GM12878 (cell line): ENCODE data around the gene C10orf143. TPM values are rescaled to one million over a fixed set of nuclear protein-coding genes. Genes with fewer than 3 reads are reported as not detected.

ENCODE experiments used
- ATAC-seq: fragments of 200-7000 bp; cut with Tn5 transposase; 3 replicates; pipeline ENCODE4 v1.9.1; 2020; ENCODE audit warnings: mild to moderate bottlenecking, moderate library complexity
- BruUV-seq: library from RNA; stranded (reverse); fragments of 400-500 nt; replicated peaks from 2 replicates; lab custom pipeline; 2021; lab: Mats Ljungman, UMichigan
- CTCF ChIA-PET: fragments of 300-600 bp; sonication (Branson Sonifier 250); formaldehyde crosslinking; extraction: SDS; loops from one replicate; lab custom pipeline; 2021; ENCODE audit warnings: inconsistent platforms; lab: Yijun Ruan, JAX
- POLR2A ChIA-PET: fragments of 350-600 bp; formaldehyde crosslinking; extraction: SDS; loops from one replicate; lab custom pipeline; 2021; ENCODE audit warnings: inconsistent platforms; lab: Charles Lee
- RAD21 ChIA-PET: fragments of 300-600 bp; sonication (Branson Sonifier 250); formaldehyde crosslinking; loops from one replicate; lab custom pipeline; 2023; ENCODE audit warnings: antibody characterized with exemption; ENCODE audit not compliant: unreplicated experiment; lab: Charles Lee
- SMC1A ChIA-PET: fragments of 300-600 bp; sonication (Branson Sonifier 250); formaldehyde crosslinking; loops from one replicate; lab custom pipeline; 2023; ENCODE audit not compliant: unreplicated experiment, uncharacterized antibody; lab: Charles Lee
- DNase-seq: peaks from one replicate; pipeline ENCODE4 v3.0.0-alpha.2; 2011; ENCODE audit warnings: low read depth, low spot score
- FAIRE-seq: peaks from 3 replicates; lab custom pipeline; 2011; peaks lifted over from hg19 to GRCh38; lab: Jason Lieb, UNC
- H2AFZ ChIP-seq: 2 replicates; pipeline ENCODE4 v1.6.0; 2011; ENCODE audit warnings: low read depth, low read length, control low read depth; ENCODE audit not compliant: control insufficient read depth
- H3K27ac ChIP-seq: 2 replicates; pipeline ENCODE4 v1.5.1; 2011; ENCODE audit warnings: control low read depth; ENCODE audit not compliant: control insufficient read depth, insufficient read depth
- H3K27me3 ChIP-seq, 2 experiments: replicated peaks in 1 of 2; 2 replicates each; pipeline versions ENCODE4 v1.6.0 to v1.6.1; 2011; ENCODE audit warnings: low read length in 1 of 2; ENCODE audit not compliant: control insufficient read depth in 2 of 2, insufficient read depth in 2 of 2
- H3K36me3 ChIP-seq, 2 experiments: 2 replicates each; pipeline ENCODE4 v1.5.1; 2011; ENCODE audit warnings: low read length in 1 of 2; ENCODE audit not compliant: control insufficient read depth in 2 of 2, insufficient read depth in 2 of 2
- H3K4me1 ChIP-seq: 2 replicates; pipeline ENCODE4 v1.6.1; 2011; ENCODE audit warnings: mild to moderate bottlenecking, low read length, moderate library complexity, mixed read lengths; ENCODE audit not compliant: control insufficient read depth, insufficient read depth
- H3K4me2 ChIP-seq: 2 replicates; pipeline ENCODE4 v1.6.0; 2011; ENCODE audit warnings: control low read depth; ENCODE audit not compliant: control insufficient read depth, insufficient read depth
- H3K4me3 ChIP-seq: fragments of 200-600 bp; sonication (generic); 2 replicates; pipeline ENCODE4 v1.5.1; 2016
- H3K79me2 ChIP-seq: 2 replicates; pipeline ENCODE4 v1.6.0; 2011; ENCODE audit warnings: low read length; ENCODE audit not compliant: control insufficient read depth, insufficient read depth
- H3K9ac ChIP-seq: 2 replicates; pipeline ENCODE4 v1.8.0; 2011; ENCODE audit warnings: low read length, control low read depth, mixed read lengths; ENCODE audit not compliant: control insufficient read depth, insufficient read depth
- H3K9me3 ChIP-seq: replicated peaks from 3 replicates; pipeline ENCODE4 v1.5.1; 2011; ENCODE audit warnings: mild to moderate bottlenecking, low read length; ENCODE audit not compliant: control insufficient read depth, insufficient read depth
- H4K20me1 ChIP-seq: 2 replicates; pipeline ENCODE4 v1.6.0; 2011; ENCODE audit not compliant: control insufficient read depth, insufficient read depth
- CHD2 ChIP-seq: IDR thresholded peaks from 2 replicates; pipeline ENCODE4 v1.6.1; 2011; ENCODE audit warnings: low read depth, low read length, improper control_type of control experiment, borderline replicate concordance
- MEF2B ChIP-seq: fragments of 450-650 bp; IDR thresholded peaks from 2 replicates; pipeline ENCODE4 v1.6.1; 2018; ENCODE audit warnings: mild to moderate bottlenecking, moderate library complexity; ENCODE audit not compliant: partially characterized antibody, poor library complexity, severe bottlenecking
- NBN ChIP-seq: fragments of 450-650 bp; IDR thresholded peaks from 2 replicates; pipeline ENCODE4 v1.6.1; 2016
- RAD51 ChIP-seq: fragments of 450-650 bp; IDR thresholded peaks from 2 replicates; pipeline ENCODE4 v1.6.1; 2016; ENCODE audit warnings: moderate library complexity, mild to moderate bottlenecking, inconsistent platforms
- RB1 ChIP-seq: fragments of 450-650 bp; formaldehyde crosslinking; IDR thresholded peaks from 2 replicates; pipeline ENCODE4 v1.6.1; 2017; ENCODE audit warnings: mild to moderate bottlenecking, borderline replicate concordance
- ZSCAN29 ChIP-seq: fragments of 450-650 bp; IDR thresholded peaks from 2 replicates; pipeline ENCODE4 v1.6.1; 2017; ENCODE audit warnings: mild to moderate bottlenecking, moderate library complexity
- WGBS: methylation state at CpG from one replicate; pipeline ENCODE4 v1.1.6; 2016; ENCODE audit warnings: low lambda C conversion rate; ENCODE audit not compliant: insufficient replicate concordance, insufficient coverage; ENCODE audit errors: missing lambda C conversion rate; 5-methylcytosine and 5-hydroxymethylcytosine counted together
- in situ Hi-C: fragments of 300-500 bp; cut with MboI; formaldehyde crosslinking; loops from 9 replicates; pipeline ENCODE4 v1.14.3; 2018; ENCODE audit warnings: mixed read lengths
- intact Hi-C: fragments of 100-400 bp; cut with micrococcal nuclease; formaldehyde crosslinking; loops from one replicate; pipeline ENCODE4 v1.14.2; 2022; ENCODE audit not compliant: unreplicated experiment
- polyA plus RNA-seq, 11 experiments: library from polyadenylated mRNA; depleted of rRNA in 4 of 11; unstranded in 6 of 11; stranded (reverse) in 5 of 11; fragments of >200 nt; fragmentation: Nextera tagmentation in 4 of 11; fragmentation: Illumina TruSeq in 1 of 11; extraction: Ambion mirVana in 4 of 11; extraction: Trizol in 1 of 11; gene quantifications; 1 replicate in 1 of 11; 2 replicates in 10 of 11; pipeline versions ENCODE4 v1.2.1 to v1.2.3, GENCODE V29; 2011 to 2016; ENCODE audit warnings: inconsistent platforms in 2 of 11, missing spikeins in 2 of 11, low read depth in 1 of 11
- total RNA-seq, 4 experiments: library from RNA; depleted of rRNA in 3 of 4; stranded (reverse); fragments of >200 nt in 3 of 4; fragmentation: Illumina TruSeq in 1 of 4; extraction: Trizol in 1 of 4; gene quantifications; 2 replicates each; pipeline versions ENCODE4 v1.2.1 to v1.2.3, GENCODE V29; 2013 to 2021
- TF ChIP-seq, protein P1 (sequence below): fragments of 450-650 bp; IDR thresholded peaks from 2 replicates; pipeline ENCODE4 v1.6.1; 2017; ENCODE audit warnings: antibody characterized with exemption, mild to moderate bottlenecking, moderate library complexity
- TF ChIP-seq, protein P2 (sequence below): fragments of 450-650 bp; formaldehyde crosslinking; IDR thresholded peaks from 2 replicates; pipeline ENCODE4 v1.5.0; 2022; ENCODE audit warnings: mild to moderate bottlenecking, missing genetic modification characterization
- TF ChIP-seq, protein P3 (sequence below): fragments of 450-650 bp; IDR thresholded peaks from 2 replicates; pipeline ENCODE4 v1.6.1; 2016; ENCODE audit warnings: mild to moderate bottlenecking, moderate library complexity, borderline replicate concordance
- TF ChIP-seq, protein P4 (sequence below): fragments of 450-650 bp; conservative IDR thresholded peaks from 2 replicates; pipeline ENCODE4 v1.6.1; 2017; ENCODE audit warnings: mild to moderate bottlenecking, moderate library complexity

Gene C10orf143
- total and polyA plus RNA-seq, 10 of the 15 experiments (the other 5 are each of a cell fraction or from before 2014, with no cell fraction given) = 0.64 to 7.9 (median 2.6) TPM

DNA sequence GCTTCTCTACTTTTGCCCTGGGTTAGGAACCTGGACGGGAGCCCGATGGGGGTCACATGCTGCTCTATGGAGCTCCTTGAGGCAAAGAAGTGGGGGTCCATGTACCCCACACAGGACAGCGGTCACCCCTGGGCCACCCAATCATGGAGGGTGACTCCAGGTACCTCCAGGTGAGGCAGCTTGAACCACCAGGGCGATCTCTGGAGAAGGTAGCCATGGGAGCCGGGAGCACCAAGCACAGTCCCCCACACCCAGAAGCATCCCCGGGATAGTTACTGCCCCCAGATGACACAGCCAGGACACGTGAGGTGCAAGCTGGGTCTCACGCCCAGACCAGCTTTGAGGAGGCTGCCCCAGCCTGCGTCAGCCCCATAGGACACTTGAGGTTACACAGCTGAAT lies 58.4 kb downstream of the C10orf143 start (continued):
- TF ChIP-seq, protein P1, sequence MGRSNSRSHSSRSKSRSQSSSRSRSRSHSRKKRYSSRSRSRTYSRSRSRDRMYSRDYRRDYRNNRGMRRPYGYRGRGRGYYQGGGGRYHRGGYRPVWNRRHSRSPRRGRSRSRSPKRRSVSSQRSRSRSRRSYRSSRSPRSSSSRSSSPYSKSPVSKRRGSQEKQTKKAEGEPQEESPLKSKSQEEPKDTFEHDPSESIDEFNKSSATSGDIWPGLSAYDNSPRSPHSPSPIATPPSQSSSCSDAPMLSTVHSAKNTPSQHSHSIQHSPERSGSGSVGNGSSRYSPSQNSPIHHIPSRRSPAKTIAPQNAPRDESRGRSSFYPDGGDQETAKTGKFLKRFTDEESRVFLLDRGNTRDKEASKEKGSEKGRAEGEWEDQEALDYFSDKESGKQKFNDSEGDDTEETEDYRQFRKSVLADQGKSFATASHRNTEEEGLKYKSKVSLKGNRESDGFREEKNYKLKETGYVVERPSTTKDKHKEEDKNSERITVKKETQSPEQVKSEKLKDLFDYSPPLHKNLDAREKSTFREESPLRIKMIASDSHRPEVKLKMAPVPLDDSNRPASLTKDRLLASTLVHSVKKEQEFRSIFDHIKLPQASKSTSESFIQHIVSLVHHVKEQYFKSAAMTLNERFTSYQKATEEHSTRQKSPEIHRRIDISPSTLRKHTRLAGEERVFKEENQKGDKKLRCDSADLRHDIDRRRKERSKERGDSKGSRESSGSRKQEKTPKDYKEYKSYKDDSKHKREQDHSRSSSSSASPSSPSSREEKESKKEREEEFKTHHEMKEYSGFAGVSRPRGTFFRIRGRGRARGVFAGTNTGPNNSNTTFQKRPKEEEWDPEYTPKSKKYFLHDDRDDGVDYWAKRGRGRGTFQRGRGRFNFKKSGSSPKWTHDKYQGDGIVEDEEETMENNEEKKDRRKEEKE = no peak
- TF ChIP-seq RAD51 = no peak
- TF ChIP-seq NBN = no peak

DNA sequence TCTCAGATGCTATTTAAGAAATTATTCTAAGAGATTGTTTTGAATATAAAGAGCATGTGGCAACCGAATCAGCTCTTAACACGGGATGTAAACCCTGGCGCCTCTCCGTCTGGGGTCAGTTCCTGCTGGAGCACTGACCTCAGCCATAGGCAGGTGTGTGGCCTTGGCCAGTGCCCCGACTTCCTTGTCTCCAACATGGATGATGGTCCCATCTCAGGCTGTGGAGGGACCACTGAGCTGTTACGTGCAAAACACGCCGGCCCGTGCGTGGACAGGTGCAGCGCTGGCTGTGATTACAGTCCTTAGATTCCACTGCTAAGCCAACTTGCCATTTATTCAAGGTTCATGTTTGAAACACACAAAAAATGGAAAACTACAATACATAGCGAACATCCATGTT lies 59.9 kb downstream of the C10orf143 start:
- no TSS peak for BruUV-seq
- ChIA-PET RAD21 (no interaction called here), SMC1A (no interaction called here), POLR2A (no interaction called here), CTCF (no interaction called here)
- Histone ChIP-seq H3K27me3 (no peaks in the 10 kb centered on the region), H3K4me2 (no peak overlapping the region), H3K79me2 (no peaks in the 10 kb centered on the region), H3K9ac (no peak overlapping the region), H2AFZ (no peak overlapping the region), H3K27ac (no peak overlapping the region), H3K36me3 (no peaks in the 10 kb centered on the region), H3K9me3 (no peaks in the 10 kb centered on the region), H3K4me1 (no peaks in the 10 kb centered on the region), H4K20me1 (no peaks in the 10 kb centered on the region), H3K4me3 (no peak overlapping the region)
- no peak for FAIRE-seq
- in situ Hi-C loops = no loop called here
- intact Hi-C loops = no loop called here
- no peak for ATAC-seq
- no peak for DNase-seq
- WGBS = 84% methylated on average over 12 of the region's 12 CpGs
- TF ChIP-seq, protein P2, sequence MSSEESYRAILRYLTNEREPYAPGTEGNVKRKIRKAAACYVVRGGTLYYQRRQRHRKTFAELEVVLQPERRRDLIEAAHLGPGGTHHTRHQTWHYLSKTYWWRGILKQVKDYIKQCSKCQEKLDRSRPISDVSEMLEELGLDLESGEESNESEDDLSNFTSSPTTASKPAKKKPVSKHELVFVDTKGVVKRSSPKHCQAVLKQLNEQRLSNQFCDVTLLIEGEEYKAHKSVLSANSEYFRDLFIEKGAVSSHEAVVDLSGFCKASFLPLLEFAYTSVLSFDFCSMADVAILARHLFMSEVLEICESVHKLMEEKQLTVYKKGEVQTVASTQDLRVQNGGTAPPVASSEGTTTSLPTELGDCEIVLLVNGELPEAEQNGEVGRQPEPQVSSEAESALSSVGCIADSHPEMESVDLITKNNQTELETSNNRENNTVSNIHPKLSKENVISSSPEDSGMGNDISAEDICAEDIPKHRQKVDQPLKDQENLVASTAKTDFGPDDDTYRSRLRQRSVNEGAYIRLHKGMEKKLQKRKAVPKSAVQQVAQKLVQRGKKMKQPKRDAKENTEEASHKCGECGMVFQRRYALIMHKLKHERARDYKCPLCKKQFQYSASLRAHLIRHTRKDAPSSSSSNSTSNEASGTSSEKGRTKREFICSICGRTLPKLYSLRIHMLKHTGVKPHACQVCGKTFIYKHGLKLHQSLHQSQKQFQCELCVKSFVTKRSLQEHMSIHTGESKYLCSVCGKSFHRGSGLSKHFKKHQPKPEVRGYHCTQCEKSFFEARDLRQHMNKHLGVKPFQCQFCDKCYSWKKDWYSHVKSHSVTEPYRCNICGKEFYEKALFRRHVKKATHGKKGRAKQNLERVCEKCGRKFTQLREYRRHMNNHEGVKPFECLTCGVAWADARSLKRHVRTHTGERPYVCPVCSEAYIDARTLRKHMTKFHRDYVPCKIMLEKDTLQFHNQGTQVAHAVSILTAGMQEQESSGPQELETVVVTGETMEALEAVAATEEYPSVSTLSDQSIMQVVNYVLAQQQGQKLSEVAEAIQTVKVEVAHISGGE (CRISPR knock-in tag) = no peak
- TF ChIP-seq MEF2B = no peak
- no peak for TF ChIP-seq RB1
- no peak for TF ChIP-seq ZSCAN29
- no peak for TF ChIP-seq CHD2
- TF ChIP-seq, protein P3, sequence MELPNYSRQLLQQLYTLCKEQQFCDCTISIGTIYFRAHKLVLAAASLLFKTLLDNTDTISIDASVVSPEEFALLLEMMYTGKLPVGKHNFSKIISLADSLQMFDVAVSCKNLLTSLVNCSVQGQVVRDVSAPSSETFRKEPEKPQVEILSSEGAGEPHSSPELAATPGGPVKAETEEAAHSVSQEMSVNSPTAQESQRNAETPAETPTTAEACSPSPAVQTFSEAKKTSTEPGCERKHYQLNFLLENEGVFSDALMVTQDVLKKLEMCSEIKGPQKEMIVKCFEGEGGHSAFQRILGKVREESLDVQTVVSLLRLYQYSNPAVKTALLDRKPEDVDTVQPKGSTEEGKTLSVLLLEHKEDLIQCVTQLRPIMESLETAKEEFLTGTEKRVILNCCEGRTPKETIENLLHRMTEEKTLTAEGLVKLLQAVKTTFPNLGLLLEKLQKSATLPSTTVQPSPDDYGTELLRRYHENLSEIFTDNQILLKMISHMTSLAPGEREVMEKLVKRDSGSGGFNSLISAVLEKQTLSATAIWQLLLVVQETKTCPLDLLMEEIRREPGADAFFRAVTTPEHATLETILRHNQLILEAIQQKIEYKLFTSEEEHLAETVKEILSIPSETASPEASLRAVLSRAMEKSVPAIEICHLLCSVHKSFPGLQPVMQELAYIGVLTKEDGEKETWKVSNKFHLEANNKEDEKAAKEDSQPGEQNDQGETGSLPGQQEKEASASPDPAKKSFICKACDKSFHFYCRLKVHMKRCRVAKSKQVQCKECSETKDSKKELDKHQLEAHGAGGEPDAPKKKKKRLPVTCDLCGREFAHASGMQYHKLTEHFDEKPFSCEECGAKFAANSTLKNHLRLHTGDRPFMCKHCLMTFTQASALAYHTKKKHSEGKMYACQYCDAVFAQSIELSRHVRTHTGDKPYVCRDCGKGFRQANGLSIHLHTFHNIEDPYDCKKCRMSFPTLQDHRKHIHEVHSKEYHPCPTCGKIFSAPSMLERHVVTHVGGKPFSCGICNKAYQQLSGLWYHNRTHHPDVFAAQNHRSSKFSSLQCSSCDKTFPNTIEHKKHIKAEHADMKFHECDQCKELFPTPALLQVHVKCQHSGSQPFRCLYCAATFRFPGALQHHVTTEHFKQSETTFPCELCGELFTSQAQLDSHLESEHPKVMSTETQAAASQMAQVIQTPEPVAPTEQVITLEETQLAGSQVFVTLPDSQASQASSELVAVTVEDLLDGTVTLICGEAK = no peak
- TF ChIP-seq, protein P4, sequence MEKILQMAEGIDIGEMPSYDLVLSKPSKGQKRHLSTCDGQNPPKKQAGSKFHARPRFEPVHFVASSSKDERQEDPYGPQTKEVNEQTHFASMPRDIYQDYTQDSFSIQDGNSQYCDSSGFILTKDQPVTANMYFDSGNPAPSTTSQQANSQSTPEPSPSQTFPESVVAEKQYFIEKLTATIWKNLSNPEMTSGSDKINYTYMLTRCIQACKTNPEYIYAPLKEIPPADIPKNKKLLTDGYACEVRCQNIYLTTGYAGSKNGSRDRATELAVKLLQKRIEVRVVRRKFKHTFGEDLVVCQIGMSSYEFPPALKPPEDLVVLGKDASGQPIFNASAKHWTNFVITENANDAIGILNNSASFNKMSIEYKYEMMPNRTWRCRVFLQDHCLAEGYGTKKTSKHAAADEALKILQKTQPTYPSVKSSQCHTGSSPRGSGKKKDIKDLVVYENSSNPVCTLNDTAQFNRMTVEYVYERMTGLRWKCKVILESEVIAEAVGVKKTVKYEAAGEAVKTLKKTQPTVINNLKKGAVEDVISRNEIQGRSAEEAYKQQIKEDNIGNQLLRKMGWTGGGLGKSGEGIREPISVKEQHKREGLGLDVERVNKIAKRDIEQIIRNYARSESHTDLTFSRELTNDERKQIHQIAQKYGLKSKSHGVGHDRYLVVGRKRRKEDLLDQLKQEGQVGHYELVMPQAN = no peak
